GM12874 (cell line): ENCODE data around the gene TCEA3.

Source experiments
- CTCF ChIP-seq: IDR thresholded peaks from 2 replicates; pipeline ENCODE4 v1.5.1; 2011; ENCODE audit warnings: low read depth, mild to moderate bottlenecking, control low read depth, low read length, moderate library complexity; ENCODE audit not compliant: insufficient read depth

TCEA3 gene

GRCh38 chr1:23424293-23425192 lies at the start of gene TCEA3:
TCEA3 (minus strand) TSS chr1:23424748; CDS start chr1:23424633, 115 bp downstream.
- TF ChIP-seq CTCF: no peak

GRCh38 chr1:23473037-23473800 lies 48.7 kb upstream of the TCEA3 start:
- no peak for TF ChIP-seq CTCF

- no peak for TF ChIP-seq CTCF
Observed at GRCh38 chr1:23472351-23473036, 47.9 kb upstream of the TCEA3 start.

GRCh38 chr1:23471473-23472075 lies 47.0 kb upstream of the TCEA3 start:
- no peak for TF ChIP-seq CTCF

- no peak for TF ChIP-seq CTCF
Observed at GRCh38 chr1:23470282-23471070, 45.9 kb upstream of the TCEA3 start.

- no peak for TF ChIP-seq CTCF
Observed at GRCh38 chr1:23469372-23469982, 44.9 kb upstream of the TCEA3 start.
